GM19099 (cell line): Measurements from ENCODE around the gene EPHA1.

Experiments used
- POLR2A ChIP-seq: IDR thresholded peaks from 3 replicates; pipeline ENCODE4 v1.6.1; 2011; ENCODE audit warnings: low read depth; ENCODE audit not compliant: insufficient read length; ENCODE audit errors: extremely low read depth

The EPHA1 gene

GRCh38 chr7:143408686-143409561, at the start of gene EPHA1:
TSS of gene EPHA1 (minus strand) at chr7:143408856. CDS start at chr7:143408805, 51 bp downstream.
- no peak for TF ChIP-seq POLR2A

- no peak for TF ChIP-seq POLR2A
Measured at GRCh38 chr7:143458263-143458662, 49.6 kb upstream of the EPHA1 start.

GRCh38 chr7:143456992-143457793, 48.5 kb upstream of the EPHA1 start:
- no peak for TF ChIP-seq POLR2A

- TF ChIP-seq POLR2A = no peak
Measured at GRCh38 chr7:143455942-143456341, 47.3 kb upstream of the EPHA1 start.

- no peak for TF ChIP-seq POLR2A
Measured at GRCh38 chr7:143455491-143455890, 46.8 kb upstream of the EPHA1 start.

- no peak for TF ChIP-seq POLR2A
Measured at GRCh38 chr7:143454091-143454680, 45.5 kb upstream of the EPHA1 start.

GRCh38 chr7:143452495-143452894, 43.8 kb upstream of the EPHA1 start:
- no peak for TF ChIP-seq POLR2A

- no peak for TF ChIP-seq POLR2A
Measured at GRCh38 chr7:143451746-143452145, 43.1 kb upstream of the EPHA1 start.

- no peak for TF ChIP-seq POLR2A
Measured at GRCh38 chr7:143451122-143451521, 42.5 kb upstream of the EPHA1 start.

GRCh38 chr7:143449793-143450192, 41.1 kb upstream of the EPHA1 start:
- TF ChIP-seq POLR2A = no peak

GRCh38 chr7:143448429-143448828, 39.8 kb upstream of the EPHA1 start:
- no peak for TF ChIP-seq POLR2A

- TF ChIP-seq POLR2A = no peak
Measured at GRCh38 chr7:143447466-143447865, 38.8 kb upstream of the EPHA1 start.

GRCh38 chr7:143444785-143445184, 36.1 kb upstream of the EPHA1 start:
- no peak for TF ChIP-seq POLR2A

- TF ChIP-seq POLR2A = no peak
Measured at GRCh38 chr7:143444063-143444782, 35.6 kb upstream of the EPHA1 start.

- no peak for TF ChIP-seq POLR2A
Measured at GRCh38 chr7:143443153-143443552, 34.5 kb upstream of the EPHA1 start, which contains the start of gene TAS2R60. TSS of gene TAS2R60 (plus strand) at chr7:143443453. CDS start at chr7:143443453, 0 bp downstream.
